GM21526 (cell line): ENCODE results near the gene SHC2.
A peak's percentile ranks its signal among the peaks of the same experiment; 100 is the strongest.
"Not testable (repeated sequence)": the region's sequence is repeated elsewhere in the genome, so short reads cannot be mapped to it uniquely, and the experiment has no call there.

ENCODE experiments used
- ATAC-seq: cut with Tn5 transposase; IDR thresholded peaks from one replicate; pipeline ENCODE4 v1.9.1; 2021; ENCODE audit warnings: moderate library complexity; ENCODE audit not compliant: unreplicated experiment, low FRiP score

Gene SHC2

GRCh38 chr19:492091-492531 lies 31.3 kb upstream of the SHC2 start:
- ATAC-seq: no peak

- ATAC-seq: no peak
Observed at GRCh38 chr19:491146-491741, 30.4 kb upstream of the SHC2 start.

GRCh38 chr19:489418-490196 lies 28.8 kb upstream of the SHC2 start:
- ATAC-seq: no peak

GRCh38 chr19:488505-489417 lies 27.9 kb upstream of the SHC2 start:
- peak; percentile 72 for ATAC-seq

GRCh38 chr19:485583-486236 lies 24.9 kb upstream of the SHC2 start:
- ATAC-seq: no peak

GRCh38 chr19:485077-485476 lies 24.2 kb upstream of the SHC2 start:
- no peak for ATAC-seq

- ATAC-seq: no peak
Observed at GRCh38 chr19:484494-484893, 23.7 kb upstream of the SHC2 start.

- ATAC-seq: no peak
Observed at GRCh38 chr19:483332-484072, 22.7 kb upstream of the SHC2 start.

- ATAC-seq: no peak
Observed at GRCh38 chr19:482186-483041, 21.6 kb upstream of the SHC2 start.

- not testable (repeated sequence) for ATAC-seq
Observed at GRCh38 chr19:481100-481499, 20.3 kb upstream of the SHC2 start.

GRCh38 chr19:480016-480855 lies 19.4 kb upstream of the SHC2 start:
- ATAC-seq: no peak

GRCh38 chr19:478976-479375 lies 18.1 kb upstream of the SHC2 start:
- ATAC-seq: no peak

- no peak for ATAC-seq
Observed at GRCh38 chr19:478236-478903, 17.5 kb upstream of the SHC2 start.

GRCh38 chr19:475360-475759 lies 14.5 kb upstream of the SHC2 start:
- ATAC-seq: no peak

- no peak for ATAC-seq
Observed at GRCh38 chr19:474126-475078, 13.6 kb upstream of the SHC2 start.

- no peak for ATAC-seq
Observed at GRCh38 chr19:472005-472858, 11.4 kb upstream of the SHC2 start.
